Ectodermal cell (in vitro differentiated cells): Measurements from ENCODE around the gene FAM131A.

ENCODE experiments used
- H3K27ac ChIP-seq: 2 replicates; pipeline ENCODE4 v1.7.0; 2013; ENCODE audit warnings: mild to moderate bottlenecking, low read depth, low read length; ENCODE audit not compliant: insufficient read depth, poor library complexity, severe bottlenecking
- H3K27me3 ChIP-seq: 2 replicates; pipeline ENCODE4 v1.7.0; 2013; ENCODE audit warnings: mild to moderate bottlenecking, low read length; ENCODE audit not compliant: insufficient read depth, control insufficient read depth, poor library complexity, severe bottlenecking
- H3K36me3 ChIP-seq: one replicate; pipeline ENCODE4 v1.7.0; 2013; ENCODE audit warnings: low read length; ENCODE audit not compliant: control insufficient read depth, insufficient read depth
- H3K4me1 ChIP-seq: one replicate; pipeline ENCODE4 v1.7.0; 2013; ENCODE audit warnings: low read length; ENCODE audit not compliant: control insufficient read depth, insufficient read depth
- H3K4me3 ChIP-seq: 2 replicates; pipeline ENCODE4 v1.7.0; 2013; ENCODE audit warnings: low read depth, low read length, control low read depth; ENCODE audit not compliant: insufficient read depth
- H3K9me3 ChIP-seq: 2 replicates; pipeline ENCODE4 v1.7.0; 2013; ENCODE audit warnings: mild to moderate bottlenecking, low read length, moderate library complexity; ENCODE audit not compliant: control insufficient read depth
- WGBS, 2 experiments: methylation state at CpG; one replicate each; pipeline ENCODE4 v1.1.7; 2013; ENCODE audit warnings: missing lambda C conversion rate in 2 of 2; 5-methylcytosine and 5-hydroxymethylcytosine counted together

FAM131A gene

GRCh38 chr3:184391266-184391665, 53.9 kb downstream of the FAM131A start:
- Histone ChIP-seq H3K9me3 (no peaks in the 10 kb centered on the region), H3K4me1 (no peaks in the 10 kb centered on the region), H3K4me3 (no peak overlapping the region), H3K27me3 (no peaks in the 10 kb centered on the region), H3K36me3 (no peaks in the 10 kb centered on the region), H3K27ac (no peak overlapping the region)
- WGBS, 2 experiments: 89 to 91% methylated on average over 3 of the region's 3 CpGs

- no peaks in the 10 kb centered on the region for H3K27me3 ChIP-seq
- H3K4me1 ChIP-seq: no peaks in the 10 kb centered on the region
- WGBS, 2 experiments: 90 to 93% methylated on average over 4 of the region's 5 CpGs
- no peak overlapping the region for H3K4me3 ChIP-seq
- no peaks in the 10 kb centered on the region for H3K9me3 ChIP-seq
- no peak overlapping the region for H3K27ac ChIP-seq
- no peaks in the 10 kb centered on the region for H3K36me3 ChIP-seq
Measured at GRCh38 chr3:184395320-184395660, 57.9 kb downstream of the FAM131A start.
